NOMO-1 treated with dmso at 0.1 percent for 144 hours (cell line): ENCODE data around the gene GRAMD1B.

Experiments used
- DNase-seq: peaks from one replicate; lab custom pipeline; 2025; ENCODE audit not compliant: unreplicated experiment; lab: John Stamatoyannopoulos, UW

GRAMD1B gene

GRCh38 chr11:123408619-123409455 lies 21.2 kb upstream of the GRAMD1B start:
- no peak for DNase-seq

- no peak for DNase-seq
These were observed 20.4 kb upstream of the GRAMD1B start for GRCh38 chr11:123409456-123410217.

- no peak for DNase-seq
These were observed 19.9 kb upstream of the GRAMD1B start for GRCh38 chr11:123410218-123410549.

GRCh38 chr11:123413636-123414035 lies 16.4 kb upstream of the GRAMD1B start:
- peak; percentile 30 for DNase-seq

- no peak for DNase-seq
These were observed 13.5 kb upstream of the GRAMD1B start for GRCh38 chr11:123416566-123416965.

GRCh38 chr11:123418351-123419114 lies 11.5 kb upstream of the GRAMD1B start:
- DNase-seq: no peak

- no peak for DNase-seq
These were observed 10.2 kb upstream of the GRAMD1B start for GRCh38 chr11:123419731-123420452.

- peak; percentile 26 for DNase-seq
These were observed 8.5 kb upstream of the GRAMD1B start for GRCh38 chr11:123421589-123421988.

GRCh38 chr11:123425367-123425766 lies 4.7 kb upstream of the GRAMD1B start:
- no peak for DNase-seq

GRCh38 chr11:123426789-123427188 lies 3.3 kb upstream of the GRAMD1B start:
- DNase-seq: no peak

GRCh38 chr11:123427405-123427804 lies 2.7 kb upstream of the GRAMD1B start:
- DNase-seq: no peak

- DNase-seq: no peak
These were observed 1.9 kb upstream of the GRAMD1B start for GRCh38 chr11:123428116-123428715.

- DNase-seq: no peak
These were observed 733 bp upstream of the GRAMD1B start for GRCh38 chr11:123429336-123429735.

GRCh38 chr11:123430721-123431497 lies 840 bp downstream of the GRAMD1B start:
- DNase-seq: peak; percentile 72

- DNase-seq: no peak
These were observed 1.6 kb downstream of the GRAMD1B start for GRCh38 chr11:123431619-123432018.

- DNase-seq: no peak
These were observed 4.2 kb downstream of the GRAMD1B start for GRCh38 chr11:123434262-123434661.

- no peak for DNase-seq
These were observed 4.8 kb downstream of the GRAMD1B start for GRCh38 chr11:123434911-123435310.

- DNase-seq: no peak
These were observed 7.3 kb downstream of the GRAMD1B start for GRCh38 chr11:123437236-123437979.

GRCh38 chr11:123438131-123438627 lies 8.1 kb downstream of the GRAMD1B start:
- no peak for DNase-seq
